H1 (cell line): Measurements from ENCODE around the gene SULT1A4. TPM values are rescaled to one million over a fixed set of nuclear protein-coding genes. Genes with fewer than 3 reads are reported as not detected.
"Not testable (repeated sequence)": the region's sequence is repeated elsewhere in the genome, so short reads cannot be mapped to it uniquely, and the experiment has no call there.

Experiments
- CTCF ChIA-PET: fragments of 300-600 bp; sonication (Branson Sonifier 250); formaldehyde crosslinking; loops from one replicate; lab custom pipeline; 2021; ENCODE audit not compliant: partially characterized antibody; lab: Charles Lee
- POLR2A ChIA-PET: fragments of 300-600 bp; sonication (Branson Sonifier 250); formaldehyde crosslinking; loops from one replicate; lab custom pipeline; 2021; ENCODE audit warnings: inconsistent platforms; ENCODE audit not compliant: partially characterized antibody; lab: Charles Lee
- DNase-seq, 2 experiments: peaks; one replicate each; pipeline versions ENCODE4 v3.0.0 to v3.0.0-alpha.2; 2010 to 2022; ENCODE audit warnings: low spot score in 2 of 2, low read depth in 1 of 2, mixed read lengths in 1 of 2
- FAIRE-seq: peaks from 2 replicates; lab custom pipeline; 2011; peaks lifted over from hg19 to GRCh38; lab: Jason Lieb, UNC
- H2AFZ ChIP-seq: 2 replicates; pipeline ENCODE4 v1.8.1; 2012; ENCODE audit warnings: low read length, inconsistent platforms
- H2AK5ac ChIP-seq: 2 replicates; pipeline ENCODE4 v1.6.1; 2013; ENCODE audit warnings: low read depth, low read length
- H2BK120ac ChIP-seq: replicated peaks from 2 replicates; pipeline ENCODE3; 2013; ENCODE audit warnings: low read depth, low read length, inconsistent platforms
- H2BK12ac ChIP-seq: 2 replicates; pipeline ENCODE4 v1.6.1; 2013; ENCODE audit warnings: low read depth, low read length
- H2BK15ac ChIP-seq: 2 replicates; pipeline ENCODE4 v1.6.1; 2013; ENCODE audit warnings: low read length
- H2BK20ac ChIP-seq: 2 replicates; pipeline ENCODE4 v1.6.1; 2013; ENCODE audit warnings: low read length
- H2BK5ac ChIP-seq: 2 replicates; pipeline ENCODE4 v1.6.1; 2013; ENCODE audit warnings: low read depth, low read length
- H3K14ac ChIP-seq: 2 replicates; pipeline ENCODE4 v1.6.1; 2013; ENCODE audit warnings: inconsistent platforms; ENCODE audit not compliant: insufficient read length
- H3K18ac ChIP-seq: 2 replicates; pipeline ENCODE4 v1.6.1; 2013; ENCODE audit warnings: low read length; ENCODE audit errors: extremely low read depth
- H3K23ac ChIP-seq: 2 replicates; pipeline ENCODE4 v1.6.1; 2013; ENCODE audit warnings: inconsistent platforms; ENCODE audit not compliant: insufficient read length
- H3K23me2 ChIP-seq: 2 replicates; pipeline ENCODE4 v1.6.1; 2013; ENCODE audit warnings: low read depth, low read length
- H3K27ac ChIP-seq: 2 replicates; pipeline ENCODE4 v1.6.1; 2011; ENCODE audit warnings: low read depth, low read length, inconsistent platforms
- H3K27me3 ChIP-seq, 4 experiments: replicated peaks in 1 of 4; 1 replicate in 1 of 4; 2 replicates in 3 of 4; pipeline versions ENCODE4 v1.6.1 to v1.8.1; 2011 to 2013; ENCODE audit warnings: low read length in 3 of 4, mild to moderate bottlenecking in 3 of 4, inconsistent platforms in 2 of 4, mixed read lengths in 2 of 4, moderate library complexity in 1 of 4; ENCODE audit not compliant: control insufficient read depth in 3 of 4, insufficient read depth in 3 of 4; ENCODE audit errors: extremely low read depth in 1 of 4
- H3K36me3 ChIP-seq, 4 experiments: 2 replicates each; pipeline versions ENCODE4 v1.6.1 to v1.8.1; 2011 to 2013; ENCODE audit warnings: mild to moderate bottlenecking in 4 of 4, low read length in 3 of 4, moderate library complexity in 2 of 4, control low read depth in 1 of 4, inconsistent platforms in 1 of 4; ENCODE audit not compliant: insufficient read depth in 4 of 4, control insufficient read depth in 2 of 4
- H3K4ac ChIP-seq: replicated peaks from 2 replicates; pipeline ENCODE3; 2013; ENCODE audit warnings: low read length, low read depth, mixed read lengths, inconsistent platforms; ENCODE audit not compliant: insufficient read length
- H3K4me1 ChIP-seq, 4 experiments: replicated peaks in 1 of 4; 1 replicate in 1 of 4; 2 replicates in 3 of 4; pipeline versions ENCODE4 v1.6.1 to v1.8.1; 2011 to 2013; ENCODE audit warnings: low read length in 3 of 4, inconsistent platforms in 2 of 4, mixed read lengths in 1 of 4; ENCODE audit not compliant: insufficient read depth in 4 of 4, control insufficient read depth in 3 of 4
- H3K4me2 ChIP-seq, 2 experiments: 2 replicates each; pipeline versions ENCODE4 v1.6.1 to v1.8.1; 2011 to 2013; ENCODE audit warnings: low read depth in 2 of 2, low read length in 2 of 2, control low read depth in 1 of 2, inconsistent platforms in 1 of 2, mild to moderate bottlenecking in 1 of 2; ENCODE audit not compliant: insufficient read depth in 1 of 2
- H3K4me3 ChIP-seq, 4 experiments: fragments of 200-600, 300-600 bp in 1 of 4; sonication (generic), shearing (Covaris generic), sonication (Bioruptor Twin) in 1 of 4; 2 replicates each; pipeline versions ENCODE4 v1.5.1 to v1.8.1; 2011 to 2016; ENCODE audit warnings: low read length in 4 of 4, low read depth in 3 of 4, control low read depth in 2 of 4, inconsistent platforms in 2 of 4, mild to moderate bottlenecking in 2 of 4, mixed read lengths in 1 of 4, moderate library complexity in 1 of 4; ENCODE audit not compliant: insufficient read depth in 2 of 4; ENCODE audit errors: extremely low read depth in 1 of 4
- H3K56ac ChIP-seq: replicated peaks from 2 replicates; pipeline ENCODE3; 2013; ENCODE audit warnings: low read depth, mild to moderate bottlenecking, mixed read lengths, low read length, inconsistent platforms; ENCODE audit not compliant: insufficient read length
- H3K79me1 ChIP-seq: 2 replicates; pipeline ENCODE4 v1.6.1; 2013; ENCODE audit warnings: low read depth, low read length, control low read depth
- H3K79me2 ChIP-seq, 2 experiments: 2 replicates each; pipeline versions ENCODE4 v1.6.1 to v1.8.1; 2012 to 2013; ENCODE audit warnings: low read length in 2 of 2, mild to moderate bottlenecking in 2 of 2, inconsistent platforms in 1 of 2; ENCODE audit not compliant: insufficient read depth in 2 of 2, control insufficient read depth in 1 of 2
- H3K9ac ChIP-seq, 4 experiments: replicated peaks in 1 of 4; 1 replicate in 1 of 4; 2 replicates in 3 of 4; pipeline versions ENCODE4 v1.6.1 to v1.8.1; 2011 to 2013; ENCODE audit warnings: low read depth in 3 of 4, low read length in 3 of 4, control low read depth in 2 of 4, mild to moderate bottlenecking in 2 of 4, moderate library complexity in 2 of 4, inconsistent platforms in 1 of 4; ENCODE audit errors: extremely low read depth in 1 of 4
- H3K9me3 ChIP-seq, 2 experiments: 2 replicates each; pipeline versions ENCODE4 v1.6.1 to v1.8.1; 2012 to 2013; ENCODE audit warnings: mild to moderate bottlenecking in 2 of 2, moderate library complexity in 2 of 2, control low read depth in 1 of 2, inconsistent platforms in 1 of 2, low read depth in 1 of 2, low read length in 1 of 2, mixed read lengths in 1 of 2; ENCODE audit not compliant: insufficient read depth in 2 of 2
- H4K20me1 ChIP-seq, 2 experiments: replicated peaks in 1 of 2; 2 replicates each; pipeline versions ENCODE3 to v1.8.1; 2011 to 2013; ENCODE audit warnings: inconsistent platforms in 2 of 2, low read length in 2 of 2, mild to moderate bottlenecking in 1 of 2; ENCODE audit not compliant: insufficient read depth in 2 of 2, control insufficient read depth in 1 of 2
- H4K5ac ChIP-seq: 2 replicates; pipeline ENCODE4 v1.6.1; 2013; ENCODE audit warnings: low read length, low read depth, mixed read lengths, inconsistent platforms; ENCODE audit not compliant: insufficient read length
- H4K8ac ChIP-seq: 2 replicates; pipeline ENCODE4 v1.8.0; 2013; ENCODE audit warnings: mild to moderate bottlenecking, moderate library complexity, low read length, inconsistent platforms; ENCODE audit not compliant: insufficient read depth; ENCODE audit errors: extremely low read depth
- H4K91ac ChIP-seq: replicated peaks from 2 replicates; pipeline ENCODE3; 2013; ENCODE audit warnings: low read length, mixed read lengths, inconsistent platforms; ENCODE audit not compliant: insufficient read length
- WGBS, 2 experiments: shearing (Covaris generic) in 1 of 2; methylation state at CpG; one replicate each; pipeline versions ENCODE4 v1.1.6 to v1.1.7; 2013 to 2015; ENCODE audit warnings: low lambda C conversion rate in 2 of 2, mixed read lengths in 2 of 2, inconsistent platforms in 1 of 2, low coverage in 1 of 2, missing lambda C conversion rate in 1 of 2; ENCODE audit not compliant: insufficient replicate concordance in 2 of 2, insufficient coverage in 1 of 2, insufficient read length in 1 of 2; ENCODE audit errors: extremely low coverage in 1 of 2, missing lambda C conversion rate in 1 of 2; 5-methylcytosine and 5-hydroxymethylcytosine counted together
- long read RNA-seq, 2 experiments: library from RNA in 1 of 2; library from capped mRNA in 1 of 2; stranded (forward); transcript quantifications; one replicate each; pipeline ENCODE4 v2.0.0, GENCODE V29; 2021; ENCODE audit warnings: inconsistent platforms in 1 of 2
- polyA minus RNA-seq, 3 experiments: library from RNA; depleted of rRNA, polyadenylated mRNA; stranded (reverse); fragments of >200 nt; gene quantifications; 1 replicate in 2 of 3; 2 replicates in 1 of 3; pipeline ENCODE4 v1.2.3, GENCODE V29; 2011
- polyA plus RNA-seq, 7 experiments: library from polyadenylated mRNA; depleted of rRNA in 3 of 7; stranded (reverse) in 5 of 7; unstranded in 2 of 7; fragments of >200 nt in 5 of 7; fragments of 200-250 nt in 2 of 7; gene quantifications; 1 replicate in 5 of 7; 2 replicates in 1 of 7; 4 replicates in 1 of 7; pipeline versions ENCODE4 v1.2.1 to v1.2.3, GENCODE V29; 2011 to 2013; ENCODE audit warnings: missing spikeins in 2 of 7, mixed read lengths in 2 of 7
- total RNA-seq: library from RNA; stranded (reverse); fragmentation: NEBNext Ultra II Directional; extraction: Animal tissue kit (Norgen Biotek cat#: 25700); gene quantifications from 2 replicates; pipeline ENCODE4 v1.2.1, GENCODE V29; 2021

SULT1A4 gene
- total RNA-seq (0.82 and 4.1 TPM in 2 replicates), polyA plus RNA-seq (2011; rRNA removed) (1.4 and 1.7 TPM in 2 replicates), polyA minus RNA-seq (2011; rRNA and poly(A)+ RNA removed) (1.6 TPM in 1 of 2 replicates, not detected in the other)
- polyA plus RNA-seq (2011; cell fraction: cytosol; rRNA removed), result 2.3 TPM
- polyA plus RNA-seq (2011; cell fraction: nucleus; rRNA removed), result 3.6 TPM
- polyA plus RNA-seq (2012, experiment 1 of 2), result 5.4 to 7.3 TPM (median 6.3 TPM) in 4 replicates
- polyA plus RNA-seq (2012, experiment 2 of 2), result 7.8 TPM
- polyA plus RNA-seq (2013, experiment 1 of 2), result 8.7 TPM
- 8.3 TPM for polyA plus RNA-seq (2013, experiment 2 of 2)
- polyA minus RNA-seq (2011; cell fraction: cytosol; rRNA and poly(A)+ RNA removed), result not detected
- 1.2 TPM for polyA minus RNA-seq (2011; cell fraction: nucleus; rRNA and poly(A)+ RNA removed)
- long read RNA-seq, experiment 1, partial matches to known transcripts, result 0 of 2 reads
- long read RNA-seq, experiment 1, other reads (novel, unspliced or antisense), result 1 of 2 reads
- long read RNA-seq, experiment 2, partial matches to known transcripts, result 0 of 1 reads
- long read RNA-seq, experiment 2, other reads (novel, unspliced or antisense), result 0 of 1 reads

- H3K23me2 ChIP-seq, H4K20me1 ChIP-seq, H3K56ac ChIP-seq, CTCF ChIA-PET, H3K23ac ChIP-seq, H2BK5ac ChIP-seq, H4K5ac ChIP-seq, DNase-seq, H4K91ac ChIP-seq, H2BK120ac ChIP-seq, H2AK5ac ChIP-seq, H3K79me2 ChIP-seq, H3K36me3 ChIP-seq, H3K9ac ChIP-seq, FAIRE-seq, H3K4me1 ChIP-seq, H3K4ac ChIP-seq, H3K27me3 ChIP-seq, H3K14ac ChIP-seq, H2AFZ ChIP-seq, H2BK15ac ChIP-seq, H3K79me1 ChIP-seq, H2BK12ac ChIP-seq, H2BK20ac ChIP-seq, H3K4me2 ChIP-seq, H3K18ac ChIP-seq, H3K9me3 ChIP-seq, H4K8ac ChIP-seq, POLR2A ChIA-PET, H3K27ac ChIP-seq, H3K4me3 ChIP-seq: not testable (repeated sequence)
- WGBS, 2 experiments, result no CpG with 5 or more reads among the region's 13 CpGs
These were observed at the start of gene SULT1A4 for GRCh38 chr16:29459706-29460646. Gene SULT1A4, plus strand, starts transcription at chr16:29459913. Its CDS starts 1,473 bp downstream, at chr16:29461386.
